Endothelial cell of umbilical vein (primary cell): Measurements from ENCODE around the gene DVL1.

ENCODE experiments used
- EZH2 ChIP-seq: IDR thresholded peaks from 2 replicates; pipeline ENCODE4 v1.6.1; 2012; ENCODE audit warnings: borderline replicate concordance, low read depth, mild to moderate bottlenecking, moderate library complexity, low read length, inconsistent platforms; ENCODE audit not compliant: severe bottlenecking
- FOS ChIP-seq: IDR thresholded peaks from 2 replicates; pipeline ENCODE4 v1.6.1; 2011; ENCODE audit warnings: mild to moderate bottlenecking, low read length, moderate library complexity, borderline replicate concordance; ENCODE audit not compliant: insufficient read depth
- POLR2A ChIP-seq: IDR thresholded peaks from 2 replicates; pipeline ENCODE4 v1.6.1; 2012; ENCODE audit warnings: low read depth, mild to moderate bottlenecking, control low read depth, low read length
- POLR2AphosphoS5 ChIP-seq: IDR thresholded peaks from 2 replicates; pipeline ENCODE4 v1.6.1; 2012; ENCODE audit warnings: low read depth, mild to moderate bottlenecking, control low read depth, low read length, moderate library complexity; ENCODE audit not compliant: insufficient read depth
- TF ChIP-seq, protein P1 (sequence below), 2 donors: IDR thresholded peaks; 1 replicate in 1 of 2; 2 replicates in 1 of 2; pipeline ENCODE4 v1.5.1; 2011; ENCODE audit warnings: low read length in 2 of 2, mild to moderate bottlenecking in 2 of 2, moderate library complexity in 2 of 2, control low read depth in 1 of 2, inconsistent platforms in 1 of 2, low read depth in 1 of 2; ENCODE audit not compliant: insufficient read depth in 1 of 2; ENCODE audit errors: extremely low read depth in 1 of 2
- TF ChIP-seq, protein P2 (sequence below): IDR thresholded peaks from 2 replicates; pipeline ENCODE4 v1.6.1; 2011; ENCODE audit not compliant: insufficient read depth, insufficient read length

DNA sequence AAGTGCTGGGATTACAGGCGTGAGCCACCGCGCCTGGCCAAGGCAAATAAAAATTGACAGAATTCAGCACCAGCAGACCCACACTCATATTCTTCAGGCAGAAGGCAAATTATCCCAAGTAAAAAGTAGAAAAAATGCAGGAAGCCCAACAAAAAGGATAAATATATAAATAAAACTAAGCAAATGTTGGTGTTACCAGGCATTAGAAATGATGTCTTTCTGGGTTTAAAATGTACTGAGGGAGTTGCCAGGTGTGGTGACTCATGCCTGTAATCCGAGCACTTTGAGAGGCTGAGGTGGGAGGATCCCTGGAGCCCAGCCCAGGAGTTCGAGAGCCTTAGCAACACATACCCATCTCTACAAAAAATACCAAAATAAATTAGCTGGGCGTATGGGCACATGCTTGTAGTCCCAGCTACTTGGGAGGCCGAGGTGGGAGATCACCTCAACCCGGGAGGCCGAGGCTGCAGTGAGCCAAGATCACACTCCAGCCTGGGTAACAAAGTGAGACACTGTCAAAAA lies 31.0 kb downstream of the DVL1 start:
- TF ChIP-seq, protein P1, sequence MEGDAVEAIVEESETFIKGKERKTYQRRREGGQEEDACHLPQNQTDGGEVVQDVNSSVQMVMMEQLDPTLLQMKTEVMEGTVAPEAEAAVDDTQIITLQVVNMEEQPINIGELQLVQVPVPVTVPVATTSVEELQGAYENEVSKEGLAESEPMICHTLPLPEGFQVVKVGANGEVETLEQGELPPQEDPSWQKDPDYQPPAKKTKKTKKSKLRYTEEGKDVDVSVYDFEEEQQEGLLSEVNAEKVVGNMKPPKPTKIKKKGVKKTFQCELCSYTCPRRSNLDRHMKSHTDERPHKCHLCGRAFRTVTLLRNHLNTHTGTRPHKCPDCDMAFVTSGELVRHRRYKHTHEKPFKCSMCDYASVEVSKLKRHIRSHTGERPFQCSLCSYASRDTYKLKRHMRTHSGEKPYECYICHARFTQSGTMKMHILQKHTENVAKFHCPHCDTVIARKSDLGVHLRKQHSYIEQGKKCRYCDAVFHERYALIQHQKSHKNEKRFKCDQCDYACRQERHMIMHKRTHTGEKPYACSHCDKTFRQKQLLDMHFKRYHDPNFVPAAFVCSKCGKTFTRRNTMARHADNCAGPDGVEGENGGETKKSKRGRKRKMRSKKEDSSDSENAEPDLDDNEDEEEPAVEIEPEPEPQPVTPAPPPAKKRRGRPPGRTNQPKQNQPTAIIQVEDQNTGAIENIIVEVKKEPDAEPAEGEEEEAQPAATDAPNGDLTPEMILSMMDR (IDR thresholded peaks at IDR 0.05; ENCODE audit: extremely low read depth in 1 of 2, insufficient read depth in 1 of 2, low read depth in 1 of 2, low read length in 2 of 2) = no peak
- TF ChIP-seq FOS (peak; percentile 32), POLR2A (no peak), EZH2 (no peak), POLR2AphosphoS5 (no peak)
- TF ChIP-seq, protein P2, sequence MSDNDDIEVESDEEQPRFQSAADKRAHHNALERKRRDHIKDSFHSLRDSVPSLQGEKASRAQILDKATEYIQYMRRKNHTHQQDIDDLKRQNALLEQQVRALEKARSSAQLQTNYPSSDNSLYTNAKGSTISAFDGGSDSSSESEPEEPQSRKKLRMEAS = no peak
